Keratinocyte (primary cell): ENCODE results near the gene OSGIN1. TPM values are rescaled to one million over a fixed set of nuclear protein-coding genes. Genes with fewer than 3 reads are reported as not detected.

Source experiments
- DNase-seq: peaks from one replicate; pipeline ENCODE4 v3.0.0-alpha.2; 2011; ENCODE audit warnings: low read depth, missing footprints, low spot score
- FAIRE-seq: peaks from 2 replicates; lab custom pipeline; 2011; peaks lifted over from hg19 to GRCh38; lab: Jason Lieb, UNC
- H2AFZ ChIP-seq: 2 replicates; pipeline ENCODE4 v1.6.0; 2012; ENCODE audit warnings: low read length, control low read depth, inconsistent platforms; ENCODE audit not compliant: control insufficient read depth
- H3K27ac ChIP-seq: 2 replicates; pipeline ENCODE4 v1.5.1; 2011; ENCODE audit warnings: low read length; ENCODE audit not compliant: control insufficient read depth, insufficient read depth
- H3K27me3 ChIP-seq: 3 replicates; pipeline ENCODE4 v1.6.0; 2011; ENCODE audit warnings: low read length; ENCODE audit not compliant: control insufficient read depth, insufficient read depth; ENCODE audit errors: extremely low read depth
- H3K36me3 ChIP-seq, 2 experiments: 2 replicates in 1 of 2; 3 replicates in 1 of 2; pipeline ENCODE4 v1.5.1; 2011; ENCODE audit warnings: low read length in 2 of 2, mild to moderate bottlenecking in 1 of 2; ENCODE audit not compliant: control insufficient read depth in 2 of 2, insufficient read depth in 2 of 2; ENCODE audit errors: extremely low read depth in 1 of 2
- H3K4me1 ChIP-seq: 3 replicates; pipeline ENCODE4 v1.5.1; 2011; ENCODE audit warnings: low read length; ENCODE audit not compliant: control insufficient read depth, insufficient read depth; ENCODE audit errors: extremely low read depth
- H3K4me2 ChIP-seq: 3 replicates; pipeline ENCODE4 v1.6.0; 2011; ENCODE audit warnings: low read depth, low read length; ENCODE audit not compliant: control insufficient read depth, insufficient read depth; ENCODE audit errors: extremely low read depth
- H3K4me3 ChIP-seq, 3 experiments: fragments of 200-600 bp in 1 of 3; sonication (generic) in 1 of 3; 2 replicates in 2 of 3; 3 replicates in 1 of 3; pipeline ENCODE4 v1.5.1; 2011 to 2016; ENCODE audit warnings: low read length in 3 of 3, mild to moderate bottlenecking in 3 of 3, control low read depth in 2 of 3, inconsistent platforms in 1 of 3, low read depth in 1 of 3, mixed read lengths in 1 of 3, mixed run types in 1 of 3, moderate library complexity in 1 of 3; ENCODE audit not compliant: control insufficient read depth in 2 of 3, insufficient read depth in 2 of 3; ENCODE audit errors: extremely low read depth in 1 of 3
- H3K79me2 ChIP-seq: 2 replicates; pipeline ENCODE4 v1.6.0; 2012; ENCODE audit warnings: low read length; ENCODE audit not compliant: control insufficient read depth, insufficient read depth
- H3K9ac ChIP-seq: 3 replicates; pipeline ENCODE4 v1.6.0; 2011; ENCODE audit warnings: low read length; ENCODE audit not compliant: control insufficient read depth, insufficient read depth; ENCODE audit errors: extremely low read depth
- H3K9me1 ChIP-seq: 3 replicates; pipeline ENCODE4 v1.6.0; 2011; ENCODE audit warnings: low read length; ENCODE audit not compliant: control insufficient read depth, insufficient read depth; ENCODE audit errors: extremely low read depth
- H3K9me3 ChIP-seq: 2 replicates; pipeline ENCODE4 v1.5.1; 2012; ENCODE audit warnings: low read depth, low read length; ENCODE audit not compliant: control insufficient read depth
- H4K20me1 ChIP-seq: 3 replicates; pipeline ENCODE4 v1.6.0; 2011; ENCODE audit warnings: low read length; ENCODE audit not compliant: control insufficient read depth, insufficient read depth; ENCODE audit errors: extremely low read depth
- EZH2 ChIP-seq: IDR thresholded peaks from one replicate; pipeline ENCODE4 v1.6.1; 2012; ENCODE audit warnings: inconsistent platforms, mild to moderate bottlenecking, low read length, moderate library complexity
- dilution Hi-C: fragments of 300-500 bp; cut with MboI; formaldehyde crosslinking; loops from one replicate; pipeline ENCODE4 v1.7.0; 2020; ENCODE audit warnings: low sequenced_read_pairs; ENCODE audit not compliant: extremely low pct_ligation_motif_present
- polyA plus RNA-seq, 5 experiments: library from polyadenylated mRNA; depleted of rRNA in 3 of 5; stranded (reverse) in 3 of 5; stranded (forward) in 1 of 5; unstranded in 1 of 5; fragments of >200 nt; gene quantifications; 1 replicate in 1 of 5; 2 replicates in 3 of 5; 3 replicates in 1 of 5; pipeline versions ENCODE4 v1.2.1 to v1.2.3, GENCODE V29; 2011 to 2012; ENCODE audit warnings: missing spikeins in 2 of 5, low read depth in 1 of 5, low replicate concordance in 1 of 5
- TF ChIP-seq, protein P1 (sequence below), 3 experiments: IDR thresholded peaks in 1 of 3; conservative IDR thresholded peaks in 1 of 3; optimal IDR thresholded peaks in 1 of 3; 2 replicates in 2 of 3; 3 replicates in 1 of 3; pipeline versions ENCODE3 to v1.5.1; 2011; ENCODE audit warnings: low read length in 3 of 3, mild to moderate bottlenecking in 3 of 3, moderate library complexity in 2 of 3, control low read depth in 1 of 3, inconsistent platforms in 1 of 3; ENCODE audit not compliant: insufficient read depth in 2 of 3; ENCODE audit errors: extremely low read depth in 1 of 3

Gene OSGIN1
- polyA plus RNA-seq, 1 donor (not counting 4 experiments of a cell fraction or from before 2014, with no cell fraction given) = 2.1 TPM

DNA sequence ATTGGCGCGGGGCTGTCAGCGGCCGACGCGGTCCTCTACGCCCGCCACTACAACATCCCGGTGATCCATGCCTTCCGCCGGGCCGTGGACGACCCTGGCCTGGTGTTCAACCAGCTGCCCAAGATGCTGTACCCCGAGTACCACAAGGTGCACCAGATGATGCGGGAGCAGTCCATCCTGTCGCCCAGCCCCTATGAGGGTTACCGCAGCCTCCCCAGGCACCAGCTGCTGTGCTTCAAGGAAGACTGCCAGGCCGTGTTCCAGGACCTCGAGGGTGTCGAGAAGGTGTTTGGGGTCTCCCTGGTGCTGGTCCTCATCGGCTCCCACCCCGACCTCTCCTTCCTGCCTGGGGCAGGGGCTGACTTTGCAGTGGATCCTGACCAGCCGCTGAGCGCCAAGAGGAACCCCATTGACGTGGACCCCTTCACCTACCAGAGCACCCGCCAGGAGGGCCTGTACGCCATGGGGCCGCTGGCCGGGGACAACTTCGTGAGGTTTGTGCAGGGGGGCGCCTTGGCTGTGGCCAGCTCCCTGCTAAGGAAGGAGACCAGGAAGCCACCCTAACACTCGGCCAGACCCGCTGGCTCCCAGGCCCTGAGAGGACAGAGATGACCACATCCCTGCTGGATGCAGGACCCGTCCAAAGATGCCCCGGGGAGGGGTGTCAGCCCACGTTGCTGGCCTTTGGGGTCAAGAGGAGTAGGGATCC, 12.6 kb downstream of the OSGIN1 start:
- peaks cover 0 to 12% of the 10 kb centered on the region in 2 experiments for H3K36me3 ChIP-seq
- H2AFZ ChIP-seq = no peak overlapping the region
- TF ChIP-seq, protein P1, sequence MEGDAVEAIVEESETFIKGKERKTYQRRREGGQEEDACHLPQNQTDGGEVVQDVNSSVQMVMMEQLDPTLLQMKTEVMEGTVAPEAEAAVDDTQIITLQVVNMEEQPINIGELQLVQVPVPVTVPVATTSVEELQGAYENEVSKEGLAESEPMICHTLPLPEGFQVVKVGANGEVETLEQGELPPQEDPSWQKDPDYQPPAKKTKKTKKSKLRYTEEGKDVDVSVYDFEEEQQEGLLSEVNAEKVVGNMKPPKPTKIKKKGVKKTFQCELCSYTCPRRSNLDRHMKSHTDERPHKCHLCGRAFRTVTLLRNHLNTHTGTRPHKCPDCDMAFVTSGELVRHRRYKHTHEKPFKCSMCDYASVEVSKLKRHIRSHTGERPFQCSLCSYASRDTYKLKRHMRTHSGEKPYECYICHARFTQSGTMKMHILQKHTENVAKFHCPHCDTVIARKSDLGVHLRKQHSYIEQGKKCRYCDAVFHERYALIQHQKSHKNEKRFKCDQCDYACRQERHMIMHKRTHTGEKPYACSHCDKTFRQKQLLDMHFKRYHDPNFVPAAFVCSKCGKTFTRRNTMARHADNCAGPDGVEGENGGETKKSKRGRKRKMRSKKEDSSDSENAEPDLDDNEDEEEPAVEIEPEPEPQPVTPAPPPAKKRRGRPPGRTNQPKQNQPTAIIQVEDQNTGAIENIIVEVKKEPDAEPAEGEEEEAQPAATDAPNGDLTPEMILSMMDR (optimal IDR thresholded peaks at IDR 0.05 in 1 of 3, IDR thresholded peaks at IDR 0.05 in 1 of 3, conservative IDR thresholded peaks at IDR 0.05 in 1 of 3; ENCODE audit: extremely low read depth in 1 of 3, insufficient read depth in 2 of 3, low read length in 3 of 3) = no peak
- TF ChIP-seq EZH2 = no peak
- no peaks in the 10 kb centered on the region for H4K20me1 ChIP-seq
- H3K9me1 ChIP-seq = no peaks in the 10 kb centered on the region
- H3K27ac ChIP-seq = no peak overlapping the region
- DNase-seq = no peak
- no peak overlapping the region for H3K9ac ChIP-seq
- H3K27me3 ChIP-seq = peaks cover 17% of the 10 kb centered on the region
- no peak for FAIRE-seq
- H3K4me2 ChIP-seq = no peak overlapping the region
- dilution Hi-C loops = no loop called here
- H3K79me2 ChIP-seq = no peaks in the 10 kb centered on the region
- H3K4me3 ChIP-seq = no peak overlapping the region
- H3K9me3 ChIP-seq = no peaks in the 10 kb centered on the region
- no peaks in the 10 kb centered on the region for H3K4me1 ChIP-seq

DNA sequence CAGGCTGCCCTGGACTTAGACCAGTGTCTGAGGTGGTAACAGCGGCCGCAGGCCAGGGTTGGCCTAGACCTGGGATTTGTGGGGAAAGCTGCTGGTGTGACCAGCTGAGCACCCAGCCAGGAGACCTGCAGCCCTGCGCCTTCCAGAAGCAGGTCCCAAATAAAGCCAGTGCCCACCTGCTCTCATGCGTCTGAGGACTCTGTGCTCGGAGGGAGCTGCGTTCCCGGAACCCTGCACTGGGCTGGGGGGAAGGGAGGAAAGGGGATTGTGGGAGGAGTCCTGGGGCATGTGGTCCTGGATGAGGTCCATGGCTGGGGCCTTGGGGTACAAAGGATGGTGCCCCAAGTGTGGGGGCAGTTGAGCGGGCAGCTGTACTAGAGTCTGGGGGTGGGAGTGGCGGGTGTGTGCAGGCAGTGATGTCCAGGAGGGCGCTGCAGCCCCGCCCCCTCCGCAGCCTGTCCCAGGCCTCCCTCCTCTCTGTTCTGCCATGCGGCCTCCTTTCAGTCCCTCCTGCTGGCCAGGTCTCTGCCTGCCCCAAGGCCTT, 13.2 kb downstream of the OSGIN1 start:
- Histone ChIP-seq H3K27ac (no peak overlapping the region), H3K9ac (no peak overlapping the region), H3K36me3 (peaks cover 0 to 9% of the 10 kb centered on the region in 2 experiments), H3K9me3 (no peaks in the 10 kb centered on the region), H3K9me1 (no peaks in the 10 kb centered on the region), H3K79me2 (no peaks in the 10 kb centered on the region), H3K4me2 (no peak overlapping the region), H3K27me3 (peaks cover 17% of the 10 kb centered on the region), H2AFZ (no peak overlapping the region), H4K20me1 (no peaks in the 10 kb centered on the region), H3K4me3 (no peak overlapping the region), H3K4me1 (no peaks in the 10 kb centered on the region)
- DNase-seq (no peak), FAIRE-seq (no peak)
- dilution Hi-C loops = no loop called here
- TF ChIP-seq, protein P1 (optimal IDR thresholded peaks at IDR 0.05 in 1 of 3, IDR thresholded peaks at IDR 0.05 in 1 of 3, conservative IDR thresholded peaks at IDR 0.05 in 1 of 3; ENCODE audit: extremely low read depth in 1 of 3, insufficient read depth in 2 of 3, low read length in 3 of 3) = no peak
- TF ChIP-seq EZH2 = no peak
